ENCODE data around the gene AUTS2. TPM values are rescaled to one million over a fixed set of nuclear protein-coding genes. Genes with fewer than 3 reads are reported as not detected.

Gene AUTS2
- total and polyA plus RNA-seq, 2 of the 8 experiments (the other 6 are each of a cell fraction or from before 2014, with no cell fraction given): 25.9 to 101 TPM

DNA sequence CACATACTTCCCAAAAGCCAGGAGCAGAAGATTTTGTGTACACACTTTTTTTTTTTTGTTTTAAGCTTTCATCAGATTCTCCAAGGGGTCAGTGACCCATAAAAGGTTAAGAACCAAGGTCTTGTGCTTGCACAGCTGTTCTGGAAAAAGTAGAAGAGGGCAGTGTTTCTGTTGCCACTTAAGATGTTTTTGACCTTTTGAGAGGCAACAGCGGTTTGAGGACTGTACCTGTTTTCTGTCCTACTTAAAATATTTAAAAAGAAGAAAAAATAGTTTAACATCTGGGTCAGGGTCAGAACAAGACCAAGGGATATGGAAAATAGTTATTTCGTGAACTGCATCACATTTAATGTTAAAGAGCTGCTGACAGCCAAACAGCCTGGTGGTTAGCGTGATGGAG, 32.9 kb downstream of the AUTS2 start:
- no peak for FAIRE-seq
- H4K5ac ChIP-seq (ENCODE audit: insufficient read length, low read depth, low read length): no peak overlapping the region
- no peaks in the 10 kb centered on the region for H3K9me3 ChIP-seq (ENCODE audit: insufficient read depth in 2 of 2, low read depth in 1 of 2, low read length in 1 of 2)
- H2BK15ac ChIP-seq (ENCODE audit: low read length): no peak overlapping the region
- H3K14ac ChIP-seq (ENCODE audit: insufficient read length): no peak overlapping the region
- H4K91ac ChIP-seq (replicated peaks; ENCODE audit: insufficient read length, low read length): no peak overlapping the region
- no peak overlapping the region for H3K56ac ChIP-seq (replicated peaks; ENCODE audit: insufficient read length, low read depth, low read length)
- no peak overlapping the region for H4K8ac ChIP-seq (ENCODE audit: extremely low read depth, insufficient read depth, low read length)
- H3K23me2 ChIP-seq (ENCODE audit: low read depth, low read length): no peaks in the 10 kb centered on the region
- no peak overlapping the region for H2AFZ ChIP-seq (ENCODE audit: low read length)
- ChIA-PET POLR2A (ENCODE audit: partially characterized antibody) (no interaction called here), CTCF (ENCODE audit: partially characterized antibody) (no interaction called here)
- peaks cover 0 to 23% (median 4%) of the 10 kb centered on the region in 4 experiments; a peak in 6 of 7 replicates for H3K27me3 ChIP-seq (replicated peaks in 1 of 4; ENCODE audit: control insufficient read depth in 3 of 4, extremely low read depth in 1 of 4, insufficient read depth in 3 of 4, low read length in 3 of 4)
- no peaks in the 10 kb centered on the region for H3K36me3 ChIP-seq (ENCODE audit: control insufficient read depth in 2 of 4, insufficient read depth in 4 of 4, low read length in 3 of 4)
- H3K4me3 ChIP-seq (ENCODE audit: extremely low read depth in 1 of 4, insufficient read depth in 2 of 4, low read depth in 3 of 4, low read length in 4 of 4): no peak overlapping the region
- H3K4ac ChIP-seq (replicated peaks; ENCODE audit: insufficient read length, low read depth, low read length): no peak overlapping the region
- no peak overlapping the region for H2AK5ac ChIP-seq (ENCODE audit: low read depth, low read length)
- H3K18ac ChIP-seq (ENCODE audit: extremely low read depth, low read length): no peak overlapping the region
- no peak overlapping the region for H3K9ac ChIP-seq (replicated peaks in 1 of 4; ENCODE audit: extremely low read depth in 1 of 4, low read depth in 3 of 4, low read length in 3 of 4)
- no peak overlapping the region for H2BK12ac ChIP-seq (ENCODE audit: low read depth, low read length)
- no peak overlapping the region for H3K23ac ChIP-seq (ENCODE audit: insufficient read length)
- no peak for DNase-seq (ENCODE audit: low read depth in 1 of 2, low spot score in 2 of 2)
- no peaks in the 10 kb centered on the region for H3K79me1 ChIP-seq (ENCODE audit: low read depth, low read length)
- H2BK5ac ChIP-seq (ENCODE audit: low read depth, low read length): no peak overlapping the region
- no peaks in the 10 kb centered on the region for H3K79me2 ChIP-seq (ENCODE audit: control insufficient read depth in 1 of 2, insufficient read depth in 2 of 2, low read length in 2 of 2)
- H2BK20ac ChIP-seq (ENCODE audit: low read length): no peak overlapping the region
- 93% methylated on average over 3 of the region's 3 CpGs; no CpG with 5 or more reads in 1 of the 2 experiments for WGBS, 2 experiments (ENCODE audit: extremely low coverage in 1 of 2, insufficient coverage in 1 of 2, insufficient read length in 1 of 2, insufficient replicate concordance in 2 of 2, low coverage in 1 of 2, low lambda C conversion rate in 2 of 2, missing lambda C conversion rate in 1 of 2)
- no peak overlapping the region for H2BK120ac ChIP-seq (replicated peaks; ENCODE audit: low read depth, low read length)
- no peak overlapping the region for H3K27ac ChIP-seq (ENCODE audit: low read depth, low read length)
- no peaks in the 10 kb centered on the region for H3K4me1 ChIP-seq (replicated peaks in 1 of 4; ENCODE audit: control insufficient read depth in 3 of 4, insufficient read depth in 4 of 4, low read length in 3 of 4)
- H4K20me1 ChIP-seq (replicated peaks in 1 of 2; ENCODE audit: control insufficient read depth in 1 of 2, insufficient read depth in 2 of 2, low read length in 2 of 2): peaks cover 0 to 2% of the 10 kb centered on the region in 2 experiments
- no peak overlapping the region for H3K4me2 ChIP-seq (ENCODE audit: insufficient read depth in 1 of 2, low read depth in 2 of 2, low read length in 2 of 2)
- TF ChIP-seq, protein P1, sequence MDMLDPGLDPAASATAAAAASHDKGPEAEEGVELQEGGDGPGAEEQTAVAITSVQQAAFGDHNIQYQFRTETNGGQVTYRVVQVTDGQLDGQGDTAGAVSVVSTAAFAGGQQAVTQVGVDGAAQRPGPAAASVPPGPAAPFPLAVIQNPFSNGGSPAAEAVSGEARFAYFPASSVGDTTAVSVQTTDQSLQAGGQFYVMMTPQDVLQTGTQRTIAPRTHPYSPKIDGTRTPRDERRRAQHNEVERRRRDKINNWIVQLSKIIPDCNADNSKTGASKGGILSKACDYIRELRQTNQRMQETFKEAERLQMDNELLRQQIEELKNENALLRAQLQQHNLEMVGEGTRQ (IDR thresholded peaks at IDR 0.05; ENCODE audit: low read length): no peak
- no peak for TF ChIP-seq KDM4A (IDR thresholded peaks at IDR 0.05; ENCODE audit: low read depth, low read length, severe bottlenecking)
- TF ChIP-seq PHF8 (conservative IDR thresholded peaks at IDR 0.05; ENCODE audit: low read depth, low read length): no peak
- no peak for TF ChIP-seq EZH2 (IDR thresholded peaks at IDR 0.05; ENCODE audit: low read depth, low read length, severe bottlenecking)
